Trophoblast cell (in vitro differentiated cells and primary cell): ENCODE data around the gene SSC5D.

ENCODE experiments used
- DNase-seq, 2 donors: peaks; one replicate each; pipeline ENCODE4 v3.0.0-alpha.2; 2016
- H2AFZ ChIP-seq: 2 replicates; pipeline ENCODE4 v1.6.1; 2013; ENCODE audit warnings: low read length, moderate library complexity, mild to moderate bottlenecking; ENCODE audit not compliant: insufficient read depth, poor library complexity
- H2AK5ac ChIP-seq: 2 replicates; pipeline ENCODE4 v1.6.1; 2013; ENCODE audit warnings: mild to moderate bottlenecking, low read length
- H2BK120ac ChIP-seq: 2 replicates; pipeline ENCODE4 v1.6.1; 2013; ENCODE audit warnings: low read length, mild to moderate bottlenecking, moderate library complexity; ENCODE audit not compliant: insufficient read depth, poor library complexity
- H2BK12ac ChIP-seq: 2 replicates; pipeline ENCODE4 v1.6.1; 2013; ENCODE audit warnings: mild to moderate bottlenecking, low read length, moderate library complexity
- H2BK5ac ChIP-seq: 2 replicates; pipeline ENCODE4 v1.6.1; 2013; ENCODE audit warnings: low read length, low read depth, moderate library complexity, mild to moderate bottlenecking; ENCODE audit not compliant: poor library complexity
- H3K14ac ChIP-seq: 2 replicates; pipeline ENCODE4 v1.6.1; 2013; ENCODE audit warnings: mild to moderate bottlenecking, low read length
- H3K18ac ChIP-seq: 2 replicates; pipeline ENCODE4 v1.6.1; 2013; ENCODE audit warnings: mild to moderate bottlenecking, low read length
- H3K23ac ChIP-seq: 2 replicates; pipeline ENCODE4 v1.6.1; 2013; ENCODE audit warnings: low read length
- H3K27ac ChIP-seq: 2 replicates; pipeline ENCODE4 v1.5.1; 2013; ENCODE audit warnings: low read depth, mild to moderate bottlenecking, inconsistent platforms, low read length, moderate library complexity
- H3K27me3 ChIP-seq: 2 replicates; pipeline ENCODE4 v1.6.1; 2013; ENCODE audit warnings: inconsistent platforms, mild to moderate bottlenecking, low read length, moderate library complexity; ENCODE audit not compliant: insufficient read depth
- H3K36me3 ChIP-seq, 2 experiments: 1 replicate in 1 of 2; 2 replicates in 1 of 2; pipeline ENCODE4 v1.6.1; 2013; ENCODE audit warnings: low read length in 2 of 2, mild to moderate bottlenecking in 2 of 2, moderate library complexity in 1 of 2; ENCODE audit not compliant: insufficient read depth in 2 of 2, control insufficient read depth in 1 of 2
- H3K4ac ChIP-seq: 2 replicates; pipeline ENCODE4 v1.6.1; 2013; ENCODE audit warnings: low read depth, mild to moderate bottlenecking, low read length, moderate library complexity
- H3K4me1 ChIP-seq, 2 experiments: 1 replicate in 1 of 2; 2 replicates in 1 of 2; pipeline ENCODE4 v1.6.1; 2013; ENCODE audit warnings: low read length in 2 of 2, mild to moderate bottlenecking in 2 of 2, moderate library complexity in 1 of 2; ENCODE audit not compliant: insufficient read depth in 2 of 2, control insufficient read depth in 1 of 2
- H3K4me2 ChIP-seq: 2 replicates; pipeline ENCODE4 v1.6.1; 2013; ENCODE audit warnings: inconsistent platforms, mild to moderate bottlenecking, low read length, moderate library complexity
- H3K4me3 ChIP-seq: 2 replicates; pipeline ENCODE4 v1.5.1; 2013; ENCODE audit warnings: mild to moderate bottlenecking, low read depth, low read length, inconsistent platforms
- H3K79me1 ChIP-seq: one replicate; pipeline ENCODE4 v1.6.1; 2013; ENCODE audit warnings: low read length
- H3K79me2 ChIP-seq: 2 replicates; pipeline ENCODE4 v1.6.1; 2013; ENCODE audit warnings: low read length, mild to moderate bottlenecking; ENCODE audit not compliant: control insufficient read depth, insufficient read depth, poor library complexity
- H3K9ac ChIP-seq: 2 replicates; pipeline ENCODE4 v1.6.1; 2013; ENCODE audit warnings: mild to moderate bottlenecking, low read length
- H3K9me3 ChIP-seq: 2 replicates; pipeline ENCODE4 v1.6.1; 2013; ENCODE audit warnings: low read depth, mild to moderate bottlenecking, control low read depth, inconsistent platforms, low read length; ENCODE audit not compliant: insufficient read depth
- H4K12ac ChIP-seq: 2 replicates; pipeline ENCODE4 v1.6.1; 2013; ENCODE audit warnings: low read depth, mild to moderate bottlenecking, low read length, moderate library complexity
- H4K8ac ChIP-seq: 2 replicates; pipeline ENCODE4 v1.6.1; 2013; ENCODE audit warnings: low read depth, mild to moderate bottlenecking, low read length, moderate library complexity
- H4K91ac ChIP-seq: one replicate; pipeline ENCODE4 v1.6.1; 2013; ENCODE audit warnings: low read depth, mild to moderate bottlenecking, low read length, moderate library complexity
- WGBS: extraction: QIAGEN DNeasy Blood & Tissue Kit; methylation state at CpG from one replicate; pipeline ENCODE4 v1.1.7; 2013; ENCODE audit warnings: missing lambda C conversion rate; ENCODE audit not compliant: insufficient read length, insufficient coverage; ENCODE audit errors: extremely low coverage; 5-methylcytosine and 5-hydroxymethylcytosine counted together

Gene SSC5D

DNA sequence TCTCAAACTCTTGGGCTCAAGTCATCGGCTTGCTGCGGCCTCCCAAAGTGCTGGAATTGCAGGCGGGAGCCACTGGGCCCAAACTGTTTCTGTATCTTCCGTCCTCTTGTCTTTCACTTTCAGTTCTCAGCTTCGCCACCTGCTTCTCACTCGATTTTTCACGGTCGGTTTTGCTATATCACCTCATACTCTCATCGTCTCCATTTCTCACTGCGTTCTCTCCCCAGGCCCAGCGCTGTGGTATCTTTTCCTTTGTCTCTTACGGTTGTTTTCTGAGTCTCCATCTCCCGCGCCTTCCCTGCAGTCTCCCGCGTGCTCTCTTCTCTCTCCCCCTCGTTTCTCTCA, 14.9 kb downstream of the SSC5D start:
- Histone ChIP-seq H3K23ac (no peak overlapping the region), H4K91ac (peak overlapping the region; percentile 29), H3K4me3 (no peak overlapping the region), H3K4me1 (peaks cover 0 to 7% of the 10 kb centered on the region in 2 experiments), H3K18ac (no peak overlapping the region), H3K27ac (no peak overlapping the region), H3K4me2 (no peak overlapping the region), H3K9me3 (peaks cover 6% of the 10 kb centered on the region), H3K79me1 (no peaks in the 10 kb centered on the region), H2BK12ac (peak overlapping the region; percentile 10), H2AFZ (no peak overlapping the region), H3K4ac (no peak overlapping the region), H2BK5ac (no peak overlapping the region), H3K14ac (no peak overlapping the region), H2AK5ac (no peak overlapping the region), H3K36me3 (peaks cover 15 to 24% of the 10 kb centered on the region in 2 experiments), H4K8ac (peak overlapping the region; percentile 47), H4K12ac (no peak overlapping the region), H2BK120ac (no peak overlapping the region), H3K79me2 (no peaks in the 10 kb centered on the region), H3K27me3 (peaks cover 2% of the 10 kb centered on the region), H3K9ac (no peak overlapping the region)
- no peak for DNase-seq
- no CpG with 5 or more reads among the region's 17 CpGs for WGBS

DNA sequence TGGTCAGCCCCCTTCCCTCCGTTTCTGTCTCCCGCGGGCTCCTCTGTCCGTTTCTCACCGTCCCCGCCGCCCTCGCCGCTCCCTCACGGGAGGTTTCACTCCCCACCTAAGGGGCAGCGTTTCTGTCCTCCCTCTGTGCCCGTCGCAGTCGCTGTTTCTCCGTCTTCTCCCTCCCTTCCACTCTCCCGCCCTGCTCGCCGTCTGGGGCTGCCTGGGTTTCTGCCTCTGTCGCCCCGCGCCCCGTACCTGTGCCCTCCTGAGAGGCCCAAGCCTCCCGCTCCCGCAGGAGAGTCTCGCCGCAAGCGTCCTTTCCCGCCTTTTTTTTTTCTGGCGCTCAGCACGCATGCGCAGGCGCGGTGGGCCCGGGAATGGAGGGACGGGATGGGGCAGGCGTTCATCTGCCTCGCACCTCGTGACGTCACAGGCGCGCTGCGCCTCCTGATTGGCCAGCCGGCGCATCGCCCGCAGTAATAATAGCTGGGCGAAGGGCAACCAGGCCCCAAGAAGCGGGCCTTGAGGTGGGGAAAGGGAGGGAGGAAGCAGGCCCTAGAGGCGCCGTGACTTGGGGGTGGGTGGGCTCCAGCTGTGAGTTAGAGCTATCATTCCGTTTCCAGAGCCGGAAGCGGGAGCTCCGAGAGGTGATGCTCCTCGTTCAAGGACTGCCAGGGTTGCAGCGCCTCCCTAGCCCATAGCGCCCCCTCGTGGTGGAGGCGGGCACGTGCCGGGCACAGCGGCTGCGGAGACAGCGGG, 15.4 kb downstream of the SSC5D start:
- no peak overlapping the region for H3K27ac ChIP-seq
- no peak overlapping the region for H3K9ac ChIP-seq
- no peak overlapping the region for H3K23ac ChIP-seq
- H3K4me3 ChIP-seq, result peak overlapping the region; percentile 18
- no peaks in the 10 kb centered on the region for H3K79me2 ChIP-seq
- peak overlapping the region; percentile 80 for H4K8ac ChIP-seq
- H3K36me3 ChIP-seq, result peaks cover 11 to 24% of the 10 kb centered on the region in 2 experiments
- peak overlapping the region; percentile 60 for H3K4me2 ChIP-seq
- DNase-seq, result peak; percentile 65 to 80
- no peak overlapping the region for H2AK5ac ChIP-seq
- H2AFZ ChIP-seq, result peak overlapping the region; percentile 69
- no peak overlapping the region for H3K14ac ChIP-seq
- H3K9me3 ChIP-seq, result peaks cover 6% of the 10 kb centered on the region
- no peak overlapping the region for H4K12ac ChIP-seq
- H3K4ac ChIP-seq, result peak overlapping the region; percentile 39
- peak overlapping the region; percentile 10 for H2BK12ac ChIP-seq
- H3K18ac ChIP-seq, result peak overlapping the region; percentile 13
- peak overlapping the region; percentile 25 for H2BK120ac ChIP-seq
- peaks cover 2% of the 10 kb centered on the region for H3K27me3 ChIP-seq
- peaks cover 0 to 7% of the 10 kb centered on the region in 2 experiments for H3K4me1 ChIP-seq
- peak overlapping the region; percentile 37 for H2BK5ac ChIP-seq
- no peaks in the 10 kb centered on the region for H3K79me1 ChIP-seq
- peak overlapping the region; percentile 46 for H4K91ac ChIP-seq
- no CpG with 5 or more reads among the region's 64 CpGs for WGBS

DNA sequence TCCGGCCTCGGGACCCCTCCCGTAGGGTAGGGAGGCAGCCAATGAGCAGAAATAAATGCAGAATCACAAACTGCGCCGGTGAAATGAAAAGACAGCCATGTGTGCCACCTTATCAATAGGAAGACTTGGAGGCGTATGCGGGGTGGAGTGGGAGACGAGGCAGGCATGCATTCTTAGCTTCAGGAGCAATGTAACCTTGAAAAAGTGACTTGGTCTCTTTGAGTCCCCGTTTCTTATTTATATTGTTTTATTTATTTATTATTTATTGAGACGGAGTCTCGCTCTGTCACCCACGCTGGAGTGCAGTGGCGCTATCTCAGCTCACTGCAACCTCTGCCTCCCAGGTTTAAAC, 16.0 kb downstream of the SSC5D start:
- Histone ChIP-seq H4K91ac (no peak overlapping the region), H3K4me3 (no peak overlapping the region), H3K4ac (no peak overlapping the region), H3K4me2 (no peak overlapping the region), H3K27ac (no peak overlapping the region), H3K4me1 (peaks cover 0 to 5% of the 10 kb centered on the region in 2 experiments), H2BK120ac (no peak overlapping the region), H2BK12ac (no peak overlapping the region), H2AFZ (no peak overlapping the region), H3K14ac (no peak overlapping the region), H3K23ac (no peak overlapping the region), H3K9ac (no peak overlapping the region), H3K9me3 (peaks cover 8% of the 10 kb centered on the region), H2AK5ac (no peak overlapping the region), H3K79me1 (no peaks in the 10 kb centered on the region), H3K18ac (no peak overlapping the region), H3K27me3 (peaks cover 2% of the 10 kb centered on the region), H4K8ac (no peak overlapping the region), H4K12ac (no peak overlapping the region), H3K79me2 (no peaks in the 10 kb centered on the region), H2BK5ac (no peak overlapping the region), H3K36me3 (peaks cover 15 to 23% of the 10 kb centered on the region in 2 experiments)
- no peak for DNase-seq
- no CpG with 5 or more reads among the region's 13 CpGs for WGBS

DNA sequence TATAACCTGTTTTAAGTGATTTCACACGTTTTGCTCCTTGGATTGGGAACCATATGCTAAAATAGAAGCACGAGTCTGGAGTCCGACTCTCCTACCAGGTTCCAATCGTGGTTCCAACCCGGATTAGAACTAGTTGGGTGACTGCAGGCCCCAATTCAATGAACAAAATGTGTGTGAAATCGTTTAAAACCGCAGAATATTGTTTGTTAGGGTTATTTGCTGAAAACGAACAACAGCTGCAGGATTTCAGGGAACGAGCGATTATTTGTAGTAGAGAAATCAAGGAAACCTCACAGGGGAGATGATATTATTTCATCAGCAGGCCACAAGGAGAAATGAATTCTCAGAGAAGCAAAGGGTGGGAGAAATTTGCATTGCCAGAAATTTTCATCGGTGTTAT, 16.7 kb downstream of the SSC5D start:
- Histone ChIP-seq H2BK120ac (no peak overlapping the region), H3K23ac (no peak overlapping the region), H4K8ac (no peak overlapping the region), H3K9me3 (peaks cover 8% of the 10 kb centered on the region), H3K27me3 (peaks cover 2% of the 10 kb centered on the region), H3K27ac (no peak overlapping the region), H3K4me1 (peaks cover 0 to 5% of the 10 kb centered on the region in 2 experiments), H3K79me2 (no peaks in the 10 kb centered on the region), H3K14ac (no peak overlapping the region), H3K4me2 (no peak overlapping the region), H2AK5ac (no peak overlapping the region), H3K4me3 (no peak overlapping the region), H2AFZ (no peak overlapping the region), H3K18ac (no peak overlapping the region), H3K9ac (no peak overlapping the region), H3K79me1 (no peaks in the 10 kb centered on the region), H2BK5ac (no peak overlapping the region), H2BK12ac (no peak overlapping the region), H3K4ac (no peak overlapping the region), H4K91ac (no peak overlapping the region), H4K12ac (no peak overlapping the region), H3K36me3 (peaks cover 12 to 18% of the 10 kb centered on the region in 2 experiments)
- DNase-seq, result no peak
- no CpG with 5 or more reads among the region's 11 CpGs for WGBS
